ENCODE data around the gene SUMO4.

GRCh38 chr6:149433881-149434280 is 33.8 kb downstream of the SUMO4 start:
- TF ChIP-seq CTCF (IDR thresholded peaks at IDR 0.05; ENCODE audit: low read depth, low read length): no peak
- TF ChIP-seq POLR2A (IDR thresholded peaks at IDR 0.05; ENCODE audit: extremely low read depth, insufficient read length): no peak
- TF ChIP-seq MYC (IDR thresholded peaks at IDR 0.05; ENCODE audit: low read depth, low read length): no peak
- TF ChIP-seq MAX (IDR thresholded peaks at IDR 0.05; ENCODE audit: low read depth, low read length): no peak

Measured in NB4 (cell line).